WERI-Rb-1 (cell line): ENCODE results near the gene TMUB1.
"Not testable (repeated sequence)": the region's sequence is repeated elsewhere in the genome, so short reads cannot be mapped to it uniquely, and the experiment has no call there.

Experiments
- DNase-seq: peaks from one replicate; pipeline ENCODE4 v3.0.0-alpha.2; 2020
- H3K27ac ChIP-seq: fragments of 250-450 bp; sonication (Bioruptor Pico); 2 replicates; pipeline ENCODE4 v1.5.1; 2020; ENCODE audit warnings: mild to moderate bottlenecking, moderate library complexity
- H3K27me3 ChIP-seq: fragments of 250-450 bp; sonication (Bioruptor Pico); 2 replicates; pipeline ENCODE4 v1.5.1; 2021; ENCODE audit warnings: mild to moderate bottlenecking, low read depth, moderate library complexity; ENCODE audit not compliant: insufficient read depth, severe bottlenecking
- H3K36me3 ChIP-seq: fragments of 250-450 bp; sonication (Bioruptor Pico); 2 replicates; pipeline ENCODE4 v1.5.1; 2020; ENCODE audit warnings: mild to moderate bottlenecking, moderate library complexity
- H3K4me3 ChIP-seq: 2 replicates; pipeline ENCODE4 v1.5.1; 2011; ENCODE audit warnings: low read depth, mild to moderate bottlenecking, control low read depth, low read length
- H3K9me3 ChIP-seq: fragments of 250-450 bp; sonication (Bioruptor Pico); 2 replicates; pipeline ENCODE4 v1.5.1; 2021; ENCODE audit warnings: mild to moderate bottlenecking, moderate library complexity; ENCODE audit not compliant: severe bottlenecking
- TF ChIP-seq, protein P1 (sequence below): IDR thresholded peaks from 2 replicates; pipeline ENCODE4 v1.5.1; 2011; ENCODE audit warnings: low read depth, mild to moderate bottlenecking, control low read depth, inconsistent platforms, low read length

The TMUB1 gene

DNA sequence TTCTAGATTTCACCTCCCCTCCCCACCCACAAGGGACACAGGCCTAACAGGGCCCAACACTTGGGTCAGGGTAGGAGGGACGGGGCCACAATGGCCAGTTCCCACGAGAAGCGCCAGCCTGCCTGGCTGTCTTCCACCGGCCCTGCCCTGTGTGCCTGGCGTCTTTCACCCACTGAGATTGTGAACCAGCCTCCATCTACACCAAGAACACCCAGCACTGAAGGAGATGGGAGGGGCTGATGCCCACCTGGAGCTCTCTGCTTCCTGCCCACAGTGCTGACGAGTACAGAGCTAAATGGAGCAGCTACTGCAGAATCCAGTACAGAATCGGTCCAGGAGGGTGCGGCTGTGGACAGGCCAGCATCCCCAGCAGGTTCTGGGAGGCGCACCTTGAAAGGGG lies 37.3 kb downstream of the TMUB1 start:
- no peak for DNase-seq
- Histone ChIP-seq H3K4me3 (no peak overlapping the region), H3K27ac (peak overlapping the region; percentile 64), H3K27me3 (no peaks in the 10 kb centered on the region), H3K9me3 (no peaks in the 10 kb centered on the region), H3K36me3 (peaks cover 3% of the 10 kb centered on the region; the same call in 1 of the 2 replicates)
- TF ChIP-seq, protein P1, sequence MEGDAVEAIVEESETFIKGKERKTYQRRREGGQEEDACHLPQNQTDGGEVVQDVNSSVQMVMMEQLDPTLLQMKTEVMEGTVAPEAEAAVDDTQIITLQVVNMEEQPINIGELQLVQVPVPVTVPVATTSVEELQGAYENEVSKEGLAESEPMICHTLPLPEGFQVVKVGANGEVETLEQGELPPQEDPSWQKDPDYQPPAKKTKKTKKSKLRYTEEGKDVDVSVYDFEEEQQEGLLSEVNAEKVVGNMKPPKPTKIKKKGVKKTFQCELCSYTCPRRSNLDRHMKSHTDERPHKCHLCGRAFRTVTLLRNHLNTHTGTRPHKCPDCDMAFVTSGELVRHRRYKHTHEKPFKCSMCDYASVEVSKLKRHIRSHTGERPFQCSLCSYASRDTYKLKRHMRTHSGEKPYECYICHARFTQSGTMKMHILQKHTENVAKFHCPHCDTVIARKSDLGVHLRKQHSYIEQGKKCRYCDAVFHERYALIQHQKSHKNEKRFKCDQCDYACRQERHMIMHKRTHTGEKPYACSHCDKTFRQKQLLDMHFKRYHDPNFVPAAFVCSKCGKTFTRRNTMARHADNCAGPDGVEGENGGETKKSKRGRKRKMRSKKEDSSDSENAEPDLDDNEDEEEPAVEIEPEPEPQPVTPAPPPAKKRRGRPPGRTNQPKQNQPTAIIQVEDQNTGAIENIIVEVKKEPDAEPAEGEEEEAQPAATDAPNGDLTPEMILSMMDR: no peak

DNA sequence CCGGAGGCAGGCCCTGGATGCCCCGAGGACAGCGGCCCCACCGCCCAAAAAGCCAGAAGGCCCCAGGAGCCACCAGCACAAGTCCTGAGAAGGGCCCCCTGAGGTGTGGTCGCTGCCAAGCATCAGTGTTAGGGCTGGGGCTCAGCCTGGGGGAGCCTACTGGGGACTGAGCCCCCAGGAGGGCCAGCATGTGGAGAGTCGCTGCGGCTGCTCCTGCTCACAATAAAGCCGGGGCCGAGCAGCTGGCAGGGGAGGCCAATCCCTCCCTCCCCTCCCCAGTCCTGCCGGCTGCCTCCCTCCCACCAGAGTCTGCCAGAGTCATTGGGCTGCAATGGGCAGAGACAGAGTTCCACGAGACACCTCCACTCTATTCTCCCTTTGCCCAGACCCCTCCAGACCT lies 38.0 kb downstream of the TMUB1 start:
- Histone ChIP-seq H3K27ac (peak overlapping the region; percentile 64), H3K4me3 (no peak overlapping the region), H3K27me3 (no peaks in the 10 kb centered on the region), H3K36me3 (peaks cover 3% of the 10 kb centered on the region; the same call in 1 of the 2 replicates), H3K9me3 (no peaks in the 10 kb centered on the region)
- TF ChIP-seq, protein P1: no peak
- DNase-seq: peak; percentile 81

DNA sequence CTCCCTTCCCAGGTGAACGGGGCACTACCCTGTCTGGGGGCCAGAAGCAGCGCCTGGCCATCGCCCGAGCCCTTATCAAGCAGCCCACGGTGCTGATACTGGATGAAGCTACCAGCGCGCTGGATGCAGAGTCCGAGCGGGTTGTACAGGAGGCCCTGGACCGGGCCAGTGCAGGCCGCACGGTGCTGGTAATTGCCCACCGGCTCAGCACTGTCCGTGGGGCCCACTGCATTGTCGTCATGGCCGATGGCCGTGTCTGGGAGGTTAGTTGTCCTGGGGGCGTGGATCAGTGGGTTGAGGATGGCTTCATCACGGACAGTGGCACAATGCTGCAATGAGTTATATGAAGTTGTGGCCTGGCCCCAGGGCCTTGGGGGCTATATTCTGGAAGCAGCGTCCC lies 39.3 kb downstream of the TMUB1 start:
- Histone ChIP-seq H3K36me3 (peaks cover 3% of the 10 kb centered on the region; the same call in 1 of the 2 replicates), H3K9me3 (no peaks in the 10 kb centered on the region), H3K4me3 (no peak overlapping the region), H3K27ac (no peak overlapping the region), H3K27me3 (no peaks in the 10 kb centered on the region)
- no peak for DNase-seq
- TF ChIP-seq, protein P1: no peak

DNA sequence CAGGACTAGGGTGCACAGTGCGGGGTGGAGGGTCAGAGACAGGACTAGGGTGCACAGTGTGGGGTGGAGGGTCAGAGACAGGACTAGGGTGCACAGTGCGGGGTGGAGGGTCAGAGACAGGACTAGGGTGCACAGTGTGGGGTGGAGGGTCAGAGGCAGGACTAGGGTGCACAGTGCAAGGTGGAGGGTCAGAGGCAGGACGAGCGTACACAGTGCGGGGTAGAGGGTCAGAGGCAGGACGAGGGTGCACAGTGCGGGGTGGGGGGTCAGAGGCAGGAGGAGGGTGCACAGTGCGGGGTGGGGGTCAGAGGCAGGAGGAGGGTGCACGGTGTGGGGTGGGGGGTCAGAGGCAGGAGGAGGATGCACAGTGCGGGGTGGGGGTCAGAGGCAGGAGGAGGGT lies 39.8 kb downstream of the TMUB1 start:
- not testable (repeated sequence) for H3K27me3 ChIP-seq, H3K4me3 ChIP-seq, H3K27ac ChIP-seq, DNase-seq, H3K36me3 ChIP-seq, H3K9me3 ChIP-seq

DNA sequence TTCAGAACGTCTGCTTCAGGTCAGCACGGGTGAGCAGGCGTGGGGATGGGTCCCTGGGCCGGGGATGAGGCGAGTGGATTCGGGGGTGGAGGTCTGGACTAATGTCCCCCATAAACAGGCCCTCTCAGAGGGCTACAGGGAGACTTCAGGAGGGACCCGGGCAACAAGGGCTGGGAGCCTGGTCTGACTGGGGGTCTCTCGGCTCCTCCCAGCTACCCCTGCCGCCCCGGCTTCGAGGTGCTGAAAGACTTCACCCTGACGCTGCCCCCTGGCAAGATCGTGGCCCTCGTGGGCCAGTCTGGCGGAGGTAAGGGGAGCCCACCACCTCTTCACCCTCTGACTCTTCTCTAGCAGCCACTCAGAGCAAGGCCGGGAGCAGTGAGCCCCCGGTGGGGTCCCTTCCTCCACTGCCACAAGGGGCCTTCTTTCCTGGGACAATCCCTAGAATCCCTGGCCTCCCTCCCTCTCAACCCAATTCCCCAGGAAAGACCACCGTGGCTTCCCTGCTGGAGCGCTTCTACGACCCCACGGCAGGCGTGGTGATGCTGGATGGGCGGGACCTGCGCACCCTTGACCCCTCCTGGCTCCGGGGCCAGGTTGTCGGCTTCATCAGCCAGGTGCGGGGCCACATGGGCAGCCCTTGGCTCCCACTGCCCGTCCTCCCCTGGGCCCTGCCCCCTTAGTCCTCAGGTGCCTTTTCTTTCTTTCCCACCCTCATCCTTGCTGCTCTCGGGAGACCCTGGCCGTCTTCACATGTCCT lies 42.5 kb downstream of the TMUB1 start:
- DNase-seq: no peak
- H3K27ac ChIP-seq: no peak overlapping the region
- H3K4me3 ChIP-seq: no peak overlapping the region
- no peaks in the 10 kb centered on the region for H3K27me3 ChIP-seq
- TF ChIP-seq, protein P1: no peak
- no peaks in the 10 kb centered on the region for H3K9me3 ChIP-seq
- H3K36me3 ChIP-seq: peaks cover 3% of the 10 kb centered on the region; the same call in 1 of the 2 replicates

DNA sequence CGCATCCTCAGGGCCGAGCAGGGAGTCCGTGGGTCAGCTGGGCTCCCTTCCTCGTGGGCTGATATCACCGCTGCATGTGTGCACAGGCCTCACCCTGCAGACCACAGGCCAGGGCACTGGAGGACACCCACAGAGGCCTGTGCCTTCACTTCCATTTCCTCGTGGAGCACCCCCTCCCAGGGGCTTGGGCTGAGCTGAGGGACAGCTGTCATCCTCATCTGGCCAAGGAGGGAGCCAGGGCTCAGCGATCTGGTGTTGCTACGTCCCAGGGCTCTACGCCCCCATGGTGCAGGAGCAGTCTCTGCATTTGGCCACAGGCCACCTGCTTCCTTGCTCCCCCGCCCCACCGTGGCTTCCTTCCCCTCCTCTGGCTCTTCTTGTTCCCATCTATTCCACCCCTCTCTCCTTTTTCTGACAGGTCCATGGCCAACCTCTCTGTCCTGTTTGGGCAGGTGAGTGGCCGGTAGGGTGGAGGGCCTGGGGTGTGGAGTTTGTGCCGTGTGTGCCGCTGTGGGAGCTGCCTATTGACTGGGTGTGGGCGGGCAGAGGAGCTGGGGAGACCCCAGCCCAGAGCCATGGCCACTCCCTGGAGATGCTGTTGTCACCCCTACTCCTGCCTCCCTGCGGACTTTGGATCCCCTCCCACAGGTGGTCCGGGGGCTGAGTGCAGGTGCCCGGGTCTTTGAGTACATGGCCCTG lies 43.3 kb downstream of the TMUB1 start:
- Histone ChIP-seq H3K27ac (peak overlapping the region; percentile 24), H3K27me3 (no peaks in the 10 kb centered on the region), H3K9me3 (no peaks in the 10 kb centered on the region), H3K4me3 (no peak overlapping the region), H3K36me3 (peaks cover 4% of the 10 kb centered on the region)
- peak; percentile 56 for DNase-seq
- TF ChIP-seq, protein P1: no peak
